HepG2 (cell line): ENCODE results near the gene CD7. TPM values are rescaled to one million over a fixed set of nuclear protein-coding genes. Genes with fewer than 3 reads are reported as not detected.

Experiments
- ATAD3A ChIP-seq: sonication (generic); formaldehyde crosslinking; IDR thresholded peaks from 2 replicates; pipeline ENCODE4 v1.4.0; 2020; ENCODE audit warnings: missing genetic modification reagents
- CCAR2 ChIP-seq: fragments of 200-400 bp; formaldehyde crosslinking; optimal IDR thresholded peaks from 2 replicates; pipeline ENCODE3; 2018; ENCODE audit warnings: low read depth, mild to moderate bottlenecking, low read length, moderate library complexity
- CENPX ChIP-seq: sonication (generic); formaldehyde crosslinking; IDR thresholded peaks from 2 replicates; pipeline ENCODE4 v1.9.0; 2021; ENCODE audit warnings: mild to moderate bottlenecking, missing genetic modification reagents, moderate library complexity
- ELF4 ChIP-seq: sonication (generic); formaldehyde crosslinking; IDR thresholded peaks from 2 replicates; pipeline ENCODE4 v1.5.0; 2020; ENCODE audit warnings: missing genetic modification reagents, mild to moderate bottlenecking, moderate library complexity, borderline replicate concordance
- FOXP4 ChIP-seq: sonication (generic); formaldehyde crosslinking; IDR thresholded peaks from 2 replicates; pipeline ENCODE4 v1.4.0; 2020; ENCODE audit warnings: missing genetic modification reagents
- JUND ChIP-seq: sonication (generic); formaldehyde crosslinking; IDR thresholded peaks from 2 replicates; pipeline ENCODE4 v1.8.0; 2022; ENCODE audit warnings: mild to moderate bottlenecking, missing genetic modification reagents
- NFE2L2 ChIP-seq: fragments of 150-350 bp; IDR thresholded peaks from 2 replicates; pipeline ENCODE4 v1.6.1; 2014; ENCODE audit warnings: low read length
- PBX2 ChIP-seq: IDR thresholded peaks from 2 replicates; pipeline ENCODE4 v1.6.1; 2016; ENCODE audit warnings: control low read depth
- SP2 ChIP-seq: sonication (generic); formaldehyde crosslinking; IDR thresholded peaks from 2 replicates; pipeline ENCODE4 v1.5.1; 2020; ENCODE audit warnings: mild to moderate bottlenecking, missing genetic modification reagents
- YY1 ChIP-seq: IDR thresholded peaks from 2 replicates; pipeline ENCODE4 v1.6.1; 2011; ENCODE audit warnings: low read length, low read depth, moderate library complexity, mild to moderate bottlenecking; ENCODE audit not compliant: insufficient read depth, insufficient replicate concordance
- ZC3H13 ChIP-seq: sonication (generic); formaldehyde crosslinking; IDR thresholded peaks from 2 replicates; pipeline ENCODE4 v1.8.1; 2023; ENCODE audit warnings: mild to moderate bottlenecking, missing genetic modification reagents, moderate library complexity
- ZNF10 ChIP-seq: sonication (generic); formaldehyde crosslinking; IDR thresholded peaks from 2 replicates; pipeline ENCODE4 v1.4.0; 2020; ENCODE audit warnings: mild to moderate bottlenecking, low read depth, missing genetic modification reagents, borderline replicate concordance
- ZNF570 ChIP-seq: sonication (generic); formaldehyde crosslinking; IDR thresholded peaks from 2 replicates; pipeline ENCODE4 v1.4.0; 2020; ENCODE audit warnings: mild to moderate bottlenecking, missing genetic modification reagents, borderline replicate concordance
- ZNF772 ChIP-seq: sonication (generic); formaldehyde crosslinking; IDR thresholded peaks from 2 replicates; pipeline ENCODE4 v1.5.0; 2020; ENCODE audit warnings: mild to moderate bottlenecking, missing genetic modification reagents
- ZNF850 ChIP-seq: sonication (generic); formaldehyde crosslinking; conservative IDR thresholded peaks from 2 replicates; pipeline ENCODE4 v1.9.0; 2021; ENCODE audit warnings: mild to moderate bottlenecking, missing genetic modification reagents
- polyA plus RNA-seq, 8 experiments: library from polyadenylated mRNA; depleted of rRNA in 3 of 8; stranded (reverse) in 7 of 8; unstranded in 1 of 8; fragments of >200 nt; fragmentation: Illumina TruSeq in 4 of 8; extraction: Trizol in 4 of 8; gene quantifications; 2 replicates each; pipeline versions ENCODE4 v1.2.1 to v1.2.3, GENCODE V29; 2011 to 2016; ENCODE audit warnings: low read depth in 4 of 8, missing spikeins in 1 of 8, mixed read lengths in 1 of 8; ENCODE audit not compliant: insufficient read depth in 1 of 8
- total RNA-seq, 5 experiments: library from RNA; depleted of rRNA; stranded (reverse); fragments of >200 nt; fragmentation: Illumina TruSeq; extraction: Trizol; gene quantifications; 2 replicates each; pipeline ENCODE4 v1.2.3, GENCODE V29; 2016; ENCODE audit warnings: low read depth in 1 of 5
- TF ChIP-seq, protein P1 (sequence below): sonication (generic); formaldehyde crosslinking; conservative IDR thresholded peaks from 2 replicates; pipeline ENCODE4 v1.4.0; 2020; ENCODE audit warnings: mild to moderate bottlenecking, missing genetic modification reagents, moderate library complexity
- TF ChIP-seq, protein P2 (sequence below), 2 experiments: sonication (generic) in 1 of 2; formaldehyde crosslinking in 1 of 2; IDR thresholded peaks; 2 replicates each; pipeline versions ENCODE4 v1.5.1 to v1.6.1; 2011 to 2020; ENCODE audit warnings: borderline replicate concordance in 1 of 2, low read depth in 1 of 2, low read length in 1 of 2, mild to moderate bottlenecking in 1 of 2, missing genetic modification reagents in 1 of 2, moderate library complexity in 1 of 2

The CD7 gene
- total and polyA plus RNA-seq, 2 of the 13 experiments (the other 11 are each of a cell fraction or from before 2014, with no cell fraction given): 67.6 to 76.4 TPM

DNA sequence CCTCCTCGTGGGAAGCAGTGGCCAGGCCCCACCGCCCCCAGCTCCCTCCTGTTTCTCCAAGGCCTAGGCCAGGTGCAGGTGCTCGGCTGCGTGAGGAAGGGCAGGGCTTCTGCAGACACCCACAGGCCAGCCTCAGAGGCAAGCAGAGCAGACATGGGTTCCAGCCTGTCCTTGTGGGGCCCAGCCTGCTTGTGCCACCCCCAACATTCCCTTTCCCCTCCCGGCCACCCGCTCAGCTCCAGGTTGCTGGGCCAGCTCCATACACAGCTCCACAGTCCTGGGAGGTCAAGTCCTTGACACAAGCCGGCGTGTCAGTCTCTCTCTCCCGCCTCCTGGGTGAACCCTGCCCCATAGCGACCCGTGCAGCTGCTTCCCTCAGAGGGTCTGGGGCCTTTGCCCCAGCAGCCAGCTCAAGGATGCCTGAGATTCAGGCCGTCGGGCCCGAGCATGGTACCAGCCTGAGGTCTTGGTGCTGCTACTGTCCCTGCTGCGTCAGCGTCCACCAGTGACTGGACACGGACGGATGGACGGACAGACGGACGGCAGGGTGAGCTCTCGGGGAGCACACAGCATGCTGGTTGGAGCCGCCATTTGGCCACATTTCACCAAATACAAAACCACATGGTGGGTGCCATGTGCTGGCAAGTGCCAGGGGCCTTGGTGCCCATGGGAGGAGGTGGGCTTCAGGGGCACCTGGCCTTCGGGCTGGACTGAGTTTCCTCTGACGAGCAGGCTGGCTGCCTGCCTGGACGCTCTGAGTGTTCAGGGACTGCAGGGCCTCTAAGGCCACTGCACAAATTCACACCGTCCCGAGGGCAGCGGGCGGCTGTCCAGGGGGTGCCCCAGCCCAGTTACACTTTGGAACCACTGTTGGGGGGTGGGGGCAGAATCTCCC is 8.1 kb upstream of the CD7 start (continued):
- TF ChIP-seq, protein P1, sequence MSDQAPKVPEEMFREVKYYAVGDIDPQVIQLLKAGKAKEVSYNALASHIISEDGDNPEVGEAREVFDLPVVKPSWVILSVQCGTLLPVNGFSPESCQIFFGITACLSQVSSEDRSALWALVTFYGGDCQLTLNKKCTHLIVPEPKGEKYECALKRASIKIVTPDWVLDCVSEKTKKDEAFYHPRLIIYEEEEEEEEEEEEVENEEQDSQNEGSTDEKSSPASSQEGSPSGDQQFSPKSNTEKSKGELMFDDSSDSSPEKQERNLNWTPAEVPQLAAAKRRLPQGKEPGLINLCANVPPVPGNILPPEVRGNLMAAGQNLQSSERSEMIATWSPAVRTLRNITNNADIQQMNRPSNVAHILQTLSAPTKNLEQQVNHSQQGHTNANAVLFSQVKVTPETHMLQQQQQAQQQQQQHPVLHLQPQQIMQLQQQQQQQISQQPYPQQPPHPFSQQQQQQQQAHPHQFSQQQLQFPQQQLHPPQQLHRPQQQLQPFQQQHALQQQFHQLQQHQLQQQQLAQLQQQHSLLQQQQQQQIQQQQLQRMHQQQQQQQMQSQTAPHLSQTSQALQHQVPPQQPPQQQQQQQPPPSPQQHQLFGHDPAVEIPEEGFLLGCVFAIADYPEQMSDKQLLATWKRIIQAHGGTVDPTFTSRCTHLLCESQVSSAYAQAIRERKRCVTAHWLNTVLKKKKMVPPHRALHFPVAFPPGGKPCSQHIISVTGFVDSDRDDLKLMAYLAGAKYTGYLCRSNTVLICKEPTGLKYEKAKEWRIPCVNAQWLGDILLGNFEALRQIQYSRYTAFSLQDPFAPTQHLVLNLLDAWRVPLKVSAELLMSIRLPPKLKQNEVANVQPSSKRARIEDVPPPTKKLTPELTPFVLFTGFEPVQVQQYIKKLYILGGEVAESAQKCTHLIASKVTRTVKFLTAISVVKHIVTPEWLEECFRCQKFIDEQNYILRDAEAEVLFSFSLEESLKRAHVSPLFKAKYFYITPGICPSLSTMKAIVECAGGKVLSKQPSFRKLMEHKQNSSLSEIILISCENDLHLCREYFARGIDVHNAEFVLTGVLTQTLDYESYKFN (CRISPR knock-in tag): peak; percentile 89
- no peak; the same call in 1 of the 2 replicates for TF ChIP-seq ATAD3A (CRISPR knock-in tag)
- TF ChIP-seq, protein P2, sequence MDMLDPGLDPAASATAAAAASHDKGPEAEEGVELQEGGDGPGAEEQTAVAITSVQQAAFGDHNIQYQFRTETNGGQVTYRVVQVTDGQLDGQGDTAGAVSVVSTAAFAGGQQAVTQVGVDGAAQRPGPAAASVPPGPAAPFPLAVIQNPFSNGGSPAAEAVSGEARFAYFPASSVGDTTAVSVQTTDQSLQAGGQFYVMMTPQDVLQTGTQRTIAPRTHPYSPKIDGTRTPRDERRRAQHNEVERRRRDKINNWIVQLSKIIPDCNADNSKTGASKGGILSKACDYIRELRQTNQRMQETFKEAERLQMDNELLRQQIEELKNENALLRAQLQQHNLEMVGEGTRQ (IDR thresholded peaks at IDR 0.05; ENCODE audit: low read depth, low read length): no peak
- TF ChIP-seq, protein P2 (CRISPR knock-in tag; IDR thresholded peaks at IDR 0.05; ENCODE audit: borderline replicate concordance): no peak
- TF ChIP-seq YY1: peak; percentile 4
- TF ChIP-seq ZNF772: no peak; the same call in 1 of the 2 replicates
- peak; percentile 34 for TF ChIP-seq PBX2 (CRISPR knock-in tag)
- no peak for TF ChIP-seq JUND (CRISPR knock-in tag)
- TF ChIP-seq CCAR2: no peak
- 0 out of 2 replicates have a peak, but pooled peaks have one; percentile 49 for TF ChIP-seq ZNF570 (CRISPR knock-in tag)
- no peak for TF ChIP-seq NFE2L2
- no peak for TF ChIP-seq ELF4 (CRISPR knock-in tag)
- no peak for TF ChIP-seq SP2
- TF ChIP-seq ZNF10 (CRISPR knock-in tag): no peak
- TF ChIP-seq ZNF850 (CRISPR knock-in tag): no peak
- no peak; the same call in 1 of the 2 replicates for TF ChIP-seq FOXP4 (CRISPR knock-in tag)
- TF ChIP-seq ZC3H13 (CRISPR knock-in tag): peak; percentile 92
- no peak for TF ChIP-seq CENPX (CRISPR knock-in tag)
